ENCODE results near the gene PIM2. TPM values are rescaled to one million over a fixed set of nuclear protein-coding genes. Genes with fewer than 3 reads are reported as not detected.
"Not testable (repeated sequence)": the region's sequence is repeated elsewhere in the genome, so short reads cannot be mapped to it uniquely, and the experiment has no call there.

The PIM2 gene
- total RNA-seq, 1 donor, result 4.3 TPM

- Histone ChIP-seq H3K4me3 (ENCODE audit: insufficient read depth, low read length) (no peak overlapping the region), H3K9me3 (ENCODE audit: low read depth, low read length) (no peaks in the 10 kb centered on the region), H4K20me1 (ENCODE audit: insufficient read depth, low read length) (no peaks in the 10 kb centered on the region), H3K4me2 (ENCODE audit: insufficient read depth, low read length) (no peak overlapping the region), H2AFZ (ENCODE audit: low read length) (no peak overlapping the region), H3K4me1 (ENCODE audit: insufficient read depth, low read length) (peaks cover 10% of the 10 kb centered on the region), H3K27me3 (ENCODE audit: insufficient read depth, low read length) (no peaks in the 10 kb centered on the region), H3K79me2 (ENCODE audit: insufficient read depth, low read length) (peaks cover 20% of the 10 kb centered on the region), H3K36me3 (ENCODE audit: insufficient read depth, low read length) (peaks cover 3% of the 10 kb centered on the region), H3K27ac (ENCODE audit: low read depth, low read length) (no peak overlapping the region)
- TF ChIP-seq, protein P1, sequence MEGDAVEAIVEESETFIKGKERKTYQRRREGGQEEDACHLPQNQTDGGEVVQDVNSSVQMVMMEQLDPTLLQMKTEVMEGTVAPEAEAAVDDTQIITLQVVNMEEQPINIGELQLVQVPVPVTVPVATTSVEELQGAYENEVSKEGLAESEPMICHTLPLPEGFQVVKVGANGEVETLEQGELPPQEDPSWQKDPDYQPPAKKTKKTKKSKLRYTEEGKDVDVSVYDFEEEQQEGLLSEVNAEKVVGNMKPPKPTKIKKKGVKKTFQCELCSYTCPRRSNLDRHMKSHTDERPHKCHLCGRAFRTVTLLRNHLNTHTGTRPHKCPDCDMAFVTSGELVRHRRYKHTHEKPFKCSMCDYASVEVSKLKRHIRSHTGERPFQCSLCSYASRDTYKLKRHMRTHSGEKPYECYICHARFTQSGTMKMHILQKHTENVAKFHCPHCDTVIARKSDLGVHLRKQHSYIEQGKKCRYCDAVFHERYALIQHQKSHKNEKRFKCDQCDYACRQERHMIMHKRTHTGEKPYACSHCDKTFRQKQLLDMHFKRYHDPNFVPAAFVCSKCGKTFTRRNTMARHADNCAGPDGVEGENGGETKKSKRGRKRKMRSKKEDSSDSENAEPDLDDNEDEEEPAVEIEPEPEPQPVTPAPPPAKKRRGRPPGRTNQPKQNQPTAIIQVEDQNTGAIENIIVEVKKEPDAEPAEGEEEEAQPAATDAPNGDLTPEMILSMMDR (IDR thresholded peaks at IDR 0.05; ENCODE audit: extremely low read depth, low read depth, low read length), result no peak
- peak; percentile 42 for DNase-seq (ENCODE audit: insufficient read length, low spot score, missing footprints)
Measured at GRCh38 chrX:48892896-48893295, 25.9 kb downstream of the PIM2 start.

GRCh38 chrX:48891402-48892288, 27.2 kb downstream of the PIM2 start:
- H3K4me2 ChIP-seq (ENCODE audit: insufficient read depth, low read length), result peak overlapping the region; percentile 81
- no peak overlapping the region for H3K27ac ChIP-seq (ENCODE audit: low read depth, low read length)
- H3K4me1 ChIP-seq (ENCODE audit: insufficient read depth, low read length), result peaks cover 7% of the 10 kb centered on the region
- H3K36me3 ChIP-seq (ENCODE audit: insufficient read depth, low read length), result peaks cover 3% of the 10 kb centered on the region
- H3K27me3 ChIP-seq (ENCODE audit: insufficient read depth, low read length), result no peaks in the 10 kb centered on the region
- TF ChIP-seq, protein P1 (IDR thresholded peaks at IDR 0.05; ENCODE audit: extremely low read depth, low read depth, low read length), result peak; percentile 31
- H3K4me3 ChIP-seq (ENCODE audit: insufficient read depth, low read length), result peak overlapping the region; percentile 69
- H2AFZ ChIP-seq (ENCODE audit: low read length), result peak overlapping the region; percentile 47
- peaks cover 15% of the 10 kb centered on the region for H3K79me2 ChIP-seq (ENCODE audit: insufficient read depth, low read length)
- DNase-seq (ENCODE audit: insufficient read length, low spot score, missing footprints), result peak; percentile 92
- H4K20me1 ChIP-seq (ENCODE audit: insufficient read depth, low read length), result no peaks in the 10 kb centered on the region
- no peaks in the 10 kb centered on the region for H3K9me3 ChIP-seq (ENCODE audit: low read depth, low read length)

DNA sequence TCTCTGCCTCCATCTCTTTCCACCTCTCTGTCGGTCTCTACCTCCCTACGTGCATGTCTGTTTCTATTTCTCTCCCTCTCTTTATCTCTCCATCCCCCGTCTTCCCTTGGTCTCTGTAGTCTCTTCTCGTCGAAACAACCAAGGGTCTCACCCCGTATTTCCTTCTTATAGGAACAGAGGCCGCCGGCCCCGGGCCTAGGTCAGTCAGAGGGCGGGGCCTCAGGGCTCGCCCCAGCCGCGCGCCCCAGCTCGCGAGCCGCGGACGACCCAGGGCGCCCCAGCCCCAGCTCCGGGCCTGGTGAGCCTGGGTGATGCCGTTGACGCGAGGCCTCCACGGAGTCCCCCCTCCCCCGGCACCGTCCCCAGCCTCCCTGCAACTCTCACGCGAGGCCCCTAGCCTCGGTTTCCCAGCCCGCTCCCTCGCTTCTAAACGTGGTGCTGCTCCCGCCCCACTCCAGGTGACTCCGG, 27.9 kb downstream of the PIM2 start:
- Histone ChIP-seq H3K27ac (ENCODE audit: low read depth, low read length) (no peak overlapping the region), H3K79me2 (ENCODE audit: insufficient read depth, low read length) (peaks cover 9% of the 10 kb centered on the region), H3K27me3 (ENCODE audit: insufficient read depth, low read length) (no peaks in the 10 kb centered on the region), H3K36me3 (ENCODE audit: insufficient read depth, low read length) (peaks cover 3% of the 10 kb centered on the region), H3K4me3 (ENCODE audit: insufficient read depth, low read length) (peak overlapping the region; percentile 69), H3K4me1 (ENCODE audit: insufficient read depth, low read length) (peaks cover 4% of the 10 kb centered on the region), H4K20me1 (ENCODE audit: insufficient read depth, low read length) (no peaks in the 10 kb centered on the region), H3K4me2 (ENCODE audit: insufficient read depth, low read length) (peak overlapping the region; percentile 81), H3K9me3 (ENCODE audit: low read depth, low read length) (no peaks in the 10 kb centered on the region), H2AFZ (ENCODE audit: low read length) (peak overlapping the region; percentile 68)
- DNase-seq (ENCODE audit: insufficient read length, low spot score, missing footprints), result peak; percentile 73
- TF ChIP-seq, protein P1 (IDR thresholded peaks at IDR 0.05; ENCODE audit: extremely low read depth, low read depth, low read length), result no peak

DNA sequence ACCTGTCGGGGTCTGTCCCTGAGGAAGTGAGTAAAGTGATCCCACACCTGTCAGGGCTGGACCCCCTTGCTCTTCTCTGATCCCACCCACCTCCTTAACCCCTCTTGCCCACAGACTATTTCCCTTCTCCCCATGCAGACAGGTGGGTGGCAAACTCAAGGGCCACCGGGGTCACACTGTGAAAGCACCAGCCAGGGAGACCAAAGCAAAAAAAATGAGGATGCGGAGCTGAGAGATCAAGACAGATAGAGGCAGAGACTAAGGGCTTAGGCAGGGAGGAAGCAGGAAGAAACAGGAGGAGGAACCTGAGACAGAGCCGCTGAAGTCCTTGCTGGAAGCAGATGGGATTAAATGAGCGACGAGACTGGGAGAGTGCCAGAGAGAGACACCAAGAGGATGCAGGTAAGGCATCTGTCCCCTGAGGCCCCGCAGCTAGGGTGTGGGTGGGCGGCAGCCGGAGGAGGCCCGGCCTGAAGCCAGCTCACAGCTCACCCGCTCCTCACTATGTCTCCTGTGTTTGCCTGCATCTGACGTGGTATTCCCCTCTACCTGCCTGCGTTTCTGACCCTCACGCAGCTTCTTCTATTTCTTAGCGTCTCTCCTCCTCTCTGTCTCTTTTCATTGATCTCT, 28.4 kb downstream of the PIM2 start:
- Histone ChIP-seq H3K4me1 (ENCODE audit: insufficient read depth, low read length) (peaks cover 4% of the 10 kb centered on the region), H2AFZ (ENCODE audit: low read length) (peak overlapping the region; percentile 68), H3K79me2 (ENCODE audit: insufficient read depth, low read length) (peaks cover 7% of the 10 kb centered on the region), H3K4me3 (ENCODE audit: insufficient read depth, low read length) (peak overlapping the region; percentile 69), H3K36me3 (ENCODE audit: insufficient read depth, low read length) (peaks cover 3% of the 10 kb centered on the region), H3K4me2 (ENCODE audit: insufficient read depth, low read length) (peak overlapping the region; percentile 81), H3K9me3 (ENCODE audit: low read depth, low read length) (no peaks in the 10 kb centered on the region), H3K27ac (ENCODE audit: low read depth, low read length) (no peak overlapping the region), H4K20me1 (ENCODE audit: insufficient read depth, low read length) (no peaks in the 10 kb centered on the region), H3K27me3 (ENCODE audit: insufficient read depth, low read length) (no peaks in the 10 kb centered on the region)
- TF ChIP-seq, protein P1 (IDR thresholded peaks at IDR 0.05; ENCODE audit: extremely low read depth, low read depth, low read length), result no peak
- DNase-seq (ENCODE audit: insufficient read length, low spot score, missing footprints), result peak; percentile 50

- not testable (repeated sequence) for H3K36me3 ChIP-seq (ENCODE audit: insufficient read depth, low read length); H3K4me2 ChIP-seq (ENCODE audit: insufficient read depth, low read length); H3K27me3 ChIP-seq (ENCODE audit: insufficient read depth, low read length); H3K27ac ChIP-seq (ENCODE audit: low read depth, low read length); H3K4me1 ChIP-seq (ENCODE audit: insufficient read depth, low read length); H3K4me3 ChIP-seq (ENCODE audit: insufficient read depth, low read length); H2AFZ ChIP-seq (ENCODE audit: low read length); H4K20me1 ChIP-seq (ENCODE audit: insufficient read depth, low read length); H3K9me3 ChIP-seq (ENCODE audit: low read depth, low read length); DNase-seq (ENCODE audit: insufficient read length, low spot score, missing footprints); H3K79me2 ChIP-seq (ENCODE audit: insufficient read depth, low read length)
Measured at GRCh38 chrX:48886586-48886985, 32.2 kb downstream of the PIM2 start.

All from osteoblast (primary cell).